GM19397 (cell line): Measurements from ENCODE around the gene C1orf50.
"Not testable (repeated sequence)": the region's sequence is repeated elsewhere in the genome, so short reads cannot be mapped to it uniquely, and the experiment has no call there.

Experiments used
- ATAC-seq: cut with Tn5 transposase; IDR thresholded peaks from one replicate; pipeline ENCODE4 v1.9.1; 2021; ENCODE audit warnings: mild to moderate bottlenecking, moderate library complexity; ENCODE audit not compliant: unreplicated experiment

Gene C1orf50

GRCh38 chr1:42739753-42740700 lies 27.0 kb upstream of the C1orf50 start, which contains the start of gene CLDN19:
TSS of gene CLDN19 (minus strand) at chr1:42740236. CDS start at chr1:42740063, 173 bp downstream.
- ATAC-seq: no peak

- ATAC-seq: no peak
These were observed 26.0 kb upstream of the C1orf50 start for GRCh38 chr1:42740851-42741580.

GRCh38 chr1:42741706-42742105 lies 25.3 kb upstream of the C1orf50 start:
- ATAC-seq: no peak

- no peak for ATAC-seq
These were observed 24.9 kb upstream of the C1orf50 start for GRCh38 chr1:42742141-42742540.

GRCh38 chr1:42742617-42743316 lies 24.3 kb upstream of the C1orf50 start:
- ATAC-seq: no peak

GRCh38 chr1:42743317-42744147 lies 23.5 kb upstream of the C1orf50 start:
- ATAC-seq: no peak

- no peak for ATAC-seq
These were observed 23.0 kb upstream of the C1orf50 start for GRCh38 chr1:42744148-42744413.

- no peak for ATAC-seq
These were observed 21.2 kb upstream of the C1orf50 start for GRCh38 chr1:42745851-42746250.

- ATAC-seq: no peak
These were observed 20.5 kb upstream of the C1orf50 start for GRCh38 chr1:42746436-42747105.

- ATAC-seq: no peak
These were observed 19.9 kb upstream of the C1orf50 start for GRCh38 chr1:42747125-42747524.

GRCh38 chr1:42748021-42748420 lies 19.0 kb upstream of the C1orf50 start:
- ATAC-seq: no peak

GRCh38 chr1:42748461-42749410 lies 18.3 kb upstream of the C1orf50 start:
- no peak for ATAC-seq

- no peak for ATAC-seq
These were observed 17.0 kb upstream of the C1orf50 start for GRCh38 chr1:42750041-42750440.

GRCh38 chr1:42751511-42752070 lies 15.5 kb upstream of the C1orf50 start:
- not testable (repeated sequence) for ATAC-seq

GRCh38 chr1:42752284-42752683 lies 14.8 kb upstream of the C1orf50 start:
- ATAC-seq: no peak

GRCh38 chr1:42753070-42753469 lies 14.0 kb upstream of the C1orf50 start:
- ATAC-seq: no peak

- peak; percentile 48 for ATAC-seq
These were observed 9.8 kb upstream of the C1orf50 start for GRCh38 chr1:42756956-42757891.

GRCh38 chr1:42757892-42758275 lies 9.2 kb upstream of the C1orf50 start:
- ATAC-seq: no peak
